BE2C (cell line): ENCODE results near the gene EPS8L2.

Source experiments
- DNase-seq: peaks from one replicate; pipeline ENCODE4 v3.0.0-alpha.2; 2020
- H3K27me3 ChIP-seq: fragments of 250-450 bp; sonication (Bioruptor Pico); 2 replicates; pipeline ENCODE4 v1.5.1; 2020; ENCODE audit warnings: mild to moderate bottlenecking
- H3K36me3 ChIP-seq: fragments of 250-450 bp; sonication (Bioruptor Pico); 2 replicates; pipeline ENCODE4 v1.5.1; 2020; ENCODE audit warnings: mild to moderate bottlenecking
- H3K4me1 ChIP-seq: fragments of 250-450 bp; sonication (Bioruptor Pico); 2 replicates; pipeline ENCODE4 v1.5.1; 2020
- H3K4me3 ChIP-seq: 2 replicates; pipeline ENCODE4 v1.5.1; 2011; ENCODE audit warnings: low read depth, low read length
- H3K9me3 ChIP-seq: fragments of 250-450 bp; sonication (Bioruptor Pico); 2 replicates; pipeline ENCODE4 v1.5.1; 2020
- CTCF ChIP-seq: IDR thresholded peaks from 2 replicates; pipeline ENCODE4 v1.5.1; 2012; ENCODE audit warnings: mild to moderate bottlenecking, low read depth, low read length

EPS8L2 gene

DNA sequence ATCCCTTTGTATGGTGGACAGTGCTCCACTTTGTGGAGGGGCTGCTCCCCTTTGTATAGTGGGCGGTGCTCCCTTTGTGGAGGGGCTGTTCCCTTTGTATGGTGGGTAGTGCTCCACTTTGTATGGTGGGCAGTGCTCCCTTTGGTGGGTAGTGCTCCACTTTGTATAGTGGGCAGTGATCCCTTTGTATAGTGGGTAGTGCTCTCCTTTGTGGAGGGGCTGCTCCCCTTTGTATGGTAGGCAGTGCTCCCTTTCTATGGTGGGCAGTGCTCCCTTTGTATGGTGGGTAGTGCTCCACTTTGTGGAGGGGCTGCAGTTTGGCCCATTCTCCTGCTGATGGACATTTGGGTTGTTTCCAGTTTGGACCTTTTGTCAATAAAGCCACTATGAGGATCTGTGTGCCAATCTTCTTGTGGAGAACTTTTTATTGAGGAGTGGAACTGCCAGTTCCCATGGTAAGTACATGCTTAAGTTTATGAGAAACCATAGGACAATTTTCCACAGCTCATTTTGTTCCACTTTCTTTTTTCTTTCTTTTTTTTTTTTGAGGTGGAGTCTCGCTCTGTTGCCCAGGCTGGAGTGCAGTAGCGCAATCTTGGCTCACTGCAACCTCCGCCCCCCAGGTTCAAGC is 36.7 kb downstream of the EPS8L2 start:
- H3K4me1 ChIP-seq, result no peaks in the 10 kb centered on the region
- H3K9me3 ChIP-seq, result no peaks in the 10 kb centered on the region
- H3K36me3 ChIP-seq, result no peaks in the 10 kb centered on the region; the same call in 1 of the 2 replicates
- no peak for DNase-seq
- no peak overlapping the region for H3K4me3 ChIP-seq
- TF ChIP-seq CTCF, result no peak
- H3K27me3 ChIP-seq, result no peaks in the 10 kb centered on the region

- no peak for DNase-seq
- TF ChIP-seq CTCF, result no peak
- Histone ChIP-seq H3K4me3 (no peak overlapping the region), H3K36me3 (no peaks in the 10 kb centered on the region; the same call in 1 of the 2 replicates), H3K27me3 (no peaks in the 10 kb centered on the region), H3K9me3 (no peaks in the 10 kb centered on the region), H3K4me1 (no peaks in the 10 kb centered on the region)
These were observed 39.4 kb downstream of the EPS8L2 start for GRCh38 chr11:745428-745827.

DNA sequence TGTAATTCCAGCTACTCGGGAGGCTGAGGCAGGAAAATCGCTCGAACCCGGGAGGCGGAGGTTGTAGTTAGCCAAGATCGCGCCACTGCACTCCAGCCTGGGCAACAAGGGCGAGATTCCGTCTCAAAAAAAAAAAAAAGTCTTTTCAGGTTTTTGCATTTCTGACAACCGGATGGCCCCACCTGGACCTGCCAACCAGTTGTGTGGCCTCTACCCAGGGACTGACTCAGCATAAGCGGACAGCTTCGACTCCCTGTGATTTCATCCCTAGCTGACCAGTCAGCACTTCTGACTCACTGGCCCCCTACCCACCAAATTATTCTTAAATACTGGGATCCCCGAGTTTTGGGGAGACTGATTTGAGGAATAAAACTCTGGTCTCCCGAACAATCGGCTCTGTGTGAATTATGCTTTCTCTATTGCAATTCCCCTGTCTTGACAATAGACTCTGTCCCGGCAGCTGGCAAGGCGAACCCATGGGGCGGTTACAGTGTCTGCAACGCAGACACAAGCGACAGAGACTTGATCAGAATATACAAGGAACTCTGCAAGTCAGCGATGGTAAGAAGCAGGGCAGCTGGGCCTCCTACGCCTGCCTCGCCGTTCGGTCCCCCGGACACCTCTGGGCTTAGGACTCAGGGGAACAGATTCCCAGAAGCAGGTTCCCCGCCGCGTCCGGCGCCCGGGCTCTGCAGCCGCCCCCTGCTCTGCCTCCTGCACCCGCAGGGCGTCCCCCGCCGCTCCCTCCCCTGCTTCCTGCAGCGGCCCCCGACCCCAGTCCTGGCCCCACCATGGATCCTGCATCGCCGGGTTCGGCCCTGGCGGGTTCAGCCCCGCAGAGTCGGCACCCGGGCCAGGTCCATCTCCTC is 40.5 kb downstream of the EPS8L2 start:
- Histone ChIP-seq H3K4me3 (peak overlapping the region; percentile 61), H3K4me1 (no peaks in the 10 kb centered on the region), H3K36me3 (no peaks in the 10 kb centered on the region; the same call in 1 of the 2 replicates), H3K27me3 (no peaks in the 10 kb centered on the region), H3K9me3 (no peaks in the 10 kb centered on the region)
- no peak for TF ChIP-seq CTCF
- peak; percentile 32 for DNase-seq

GRCh38 chr11:747158-748006 is 41.4 kb downstream of the EPS8L2 start, which contains the start of gene TALDO1:
TSS of gene TALDO1 (plus strand) at chr11:747464. CDS start at chr11:747482, 18 bp downstream.
- peak; percentile 91 for DNase-seq
- no peaks in the 10 kb centered on the region for H3K9me3 ChIP-seq
- H3K4me3 ChIP-seq, result peak within 1 kb of the TSS; percentile 71
- H3K4me1 ChIP-seq, result no peaks in the 10 kb centered on the region
- H3K27me3 ChIP-seq, result no peaks in the 10 kb centered on the region
- no peak for TF ChIP-seq CTCF
- H3K36me3 ChIP-seq, result no peaks in the 10 kb centered on the region; the same call in 1 of the 2 replicates

DNA sequence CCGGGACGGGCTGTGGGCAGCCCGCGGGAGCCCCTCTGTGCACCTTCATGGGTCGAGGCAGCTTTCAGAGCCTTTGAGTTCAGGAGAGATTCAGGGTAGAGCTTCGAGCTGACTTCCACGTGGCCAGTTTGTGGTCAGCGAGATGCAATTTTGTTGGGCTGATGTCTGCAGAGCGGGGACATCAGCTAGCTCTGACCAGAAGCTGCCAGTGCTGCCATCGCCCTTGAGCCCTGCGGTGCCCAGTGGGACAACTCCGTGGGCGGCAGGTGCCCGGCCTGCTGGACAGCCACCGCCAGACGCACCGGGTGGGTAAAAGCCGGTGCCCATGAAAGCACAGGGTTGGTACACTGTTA is 42.0 kb downstream of the EPS8L2 start:
- H3K36me3 ChIP-seq, result no peaks in the 10 kb centered on the region; the same call in 1 of the 2 replicates
- no peak for DNase-seq
- H3K27me3 ChIP-seq, result no peaks in the 10 kb centered on the region
- peak overlapping the region; percentile 71 for H3K4me3 ChIP-seq
- H3K9me3 ChIP-seq, result no peaks in the 10 kb centered on the region
- TF ChIP-seq CTCF, result no peak
- no peaks in the 10 kb centered on the region for H3K4me1 ChIP-seq
